ENCODE results near the gene OAS2.

DNA sequence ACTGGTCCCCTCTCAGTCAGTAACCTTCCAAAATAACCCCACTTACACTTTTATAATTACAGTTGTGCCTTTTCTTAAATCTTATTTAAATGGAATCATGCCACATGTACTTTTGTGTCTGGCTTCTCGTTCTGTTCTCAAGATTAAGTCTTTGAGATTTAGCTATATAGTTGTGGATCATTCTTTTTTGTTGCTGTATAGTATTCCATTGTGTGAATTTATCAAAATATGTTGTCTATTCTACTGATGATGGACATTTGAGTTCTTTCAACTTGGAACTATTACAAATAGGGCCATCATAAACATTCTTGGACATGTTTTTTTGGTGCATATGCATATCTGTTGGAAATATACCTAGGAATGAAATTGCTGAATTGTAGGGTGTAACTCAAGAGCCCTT lies 31.0 kb upstream of the OAS2 start:
- no peak for TF ChIP-seq RAD21 (IDR thresholded peaks at IDR 0.05; ENCODE audit: low read depth)
- TF ChIP-seq EP300 (IDR thresholded peaks at IDR 0.05; ENCODE audit: borderline replicate concordance): no peak
- TF ChIP-seq, protein P1, sequence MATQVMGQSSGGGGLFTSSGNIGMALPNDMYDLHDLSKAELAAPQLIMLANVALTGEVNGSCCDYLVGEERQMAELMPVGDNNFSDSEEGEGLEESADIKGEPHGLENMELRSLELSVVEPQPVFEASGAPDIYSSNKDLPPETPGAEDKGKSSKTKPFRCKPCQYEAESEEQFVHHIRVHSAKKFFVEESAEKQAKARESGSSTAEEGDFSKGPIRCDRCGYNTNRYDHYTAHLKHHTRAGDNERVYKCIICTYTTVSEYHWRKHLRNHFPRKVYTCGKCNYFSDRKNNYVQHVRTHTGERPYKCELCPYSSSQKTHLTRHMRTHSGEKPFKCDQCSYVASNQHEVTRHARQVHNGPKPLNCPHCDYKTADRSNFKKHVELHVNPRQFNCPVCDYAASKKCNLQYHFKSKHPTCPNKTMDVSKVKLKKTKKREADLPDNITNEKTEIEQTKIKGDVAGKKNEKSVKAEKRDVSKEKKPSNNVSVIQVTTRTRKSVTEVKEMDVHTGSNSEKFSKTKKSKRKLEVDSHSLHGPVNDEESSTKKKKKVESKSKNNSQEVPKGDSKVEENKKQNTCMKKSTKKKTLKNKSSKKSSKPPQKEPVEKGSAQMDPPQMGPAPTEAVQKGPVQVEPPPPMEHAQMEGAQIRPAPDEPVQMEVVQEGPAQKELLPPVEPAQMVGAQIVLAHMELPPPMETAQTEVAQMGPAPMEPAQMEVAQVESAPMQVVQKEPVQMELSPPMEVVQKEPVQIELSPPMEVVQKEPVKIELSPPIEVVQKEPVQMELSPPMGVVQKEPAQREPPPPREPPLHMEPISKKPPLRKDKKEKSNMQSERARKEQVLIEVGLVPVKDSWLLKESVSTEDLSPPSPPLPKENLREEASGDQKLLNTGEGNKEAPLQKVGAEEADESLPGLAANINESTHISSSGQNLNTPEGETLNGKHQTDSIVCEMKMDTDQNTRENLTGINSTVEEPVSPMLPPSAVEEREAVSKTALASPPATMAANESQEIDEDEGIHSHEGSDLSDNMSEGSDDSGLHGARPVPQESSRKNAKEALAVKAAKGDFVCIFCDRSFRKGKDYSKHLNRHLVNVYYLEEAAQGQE (IDR thresholded peaks at IDR 0.05; ENCODE audit: low read depth): no peak
